K562 (cell line): Measurements from ENCODE around the gene BRAF. TPM values are rescaled to one million over a fixed set of nuclear protein-coding genes. Genes with fewer than 3 reads are reported as not detected.

Experiments
- BRD4 ChIP-seq: fragments of 200-600 bp; sonication (generic); IDR thresholded peaks from 2 replicates; pipeline ENCODE4 v1.6.1; 2017; ENCODE audit warnings: inconsistent platforms
- HDGF ChIP-seq: fragments of 450-650 bp; IDR thresholded peaks from 2 replicates; pipeline ENCODE4 v1.6.1; 2016
- HINFP ChIP-seq: fragments of 450-650 bp; conservative IDR thresholded peaks from 2 replicates; pipeline ENCODE4 v1.6.1; 2016; ENCODE audit warnings: missing genetic modification characterization, low read depth, mild to moderate bottlenecking, control low read depth, missing compliant biosample characterization
- ILK ChIP-seq: fragments of 450-650 bp; IDR thresholded peaks from 2 replicates; pipeline ENCODE4 v1.6.1; 2016; ENCODE audit warnings: missing genetic modification characterization, low read depth, mild to moderate bottlenecking, missing compliant biosample characterization, moderate library complexity, borderline replicate concordance
- IRF2 ChIP-seq: sonication (generic); formaldehyde crosslinking; IDR thresholded peaks from 2 replicates; pipeline ENCODE4 v1.8.1; 2022; ENCODE audit warnings: mild to moderate bottlenecking, missing genetic modification reagents
- PRMT5 ChIP-seq: sonication (generic); formaldehyde crosslinking; IDR thresholded peaks from 2 replicates; pipeline ENCODE4 v1.5.0; 2020; ENCODE audit warnings: missing genetic modification reagents
- ZNF407 ChIP-seq: fragments of 450-650 bp; IDR thresholded peaks from 2 replicates; pipeline ENCODE4 v1.6.1; 2016; ENCODE audit warnings: low read depth
- ZNF707 ChIP-seq: fragments of 250-450 bp; sonication (Bioruptor Pico); conservative IDR thresholded peaks from 2 replicates; pipeline ENCODE4 v1.8.0; 2022; ENCODE audit warnings: inconsistent platforms, mild to moderate bottlenecking, moderate library complexity
- polyA plus RNA-seq, 8 experiments: library from polyadenylated mRNA; depleted of rRNA in 4 of 8; stranded (reverse) in 5 of 8; unstranded in 3 of 8; fragments of >200 nt; fragmentation: Nextera tagmentation in 2 of 8; fragmentation: Illumina TruSeq in 1 of 8; extraction: Ambion mirVana in 2 of 8; extraction: Trizol in 1 of 8; gene quantifications; 2 replicates each; pipeline versions ENCODE4 v1.2.1 to v1.2.3, GENCODE V29; 2011 to 2014; ENCODE audit warnings: inconsistent platforms in 1 of 8, missing spikeins in 1 of 8
- total RNA-seq, 7 experiments: library from RNA; depleted of rRNA in 6 of 7; stranded (reverse); fragments of >200 nt in 6 of 7; fragmentation: Illumina TruSeq in 2 of 7; extraction: Trizol in 2 of 7; gene quantifications; 2 replicates each; pipeline versions ENCODE4 v1.2.1 to v1.2.3, GENCODE V29; 2011 to 2021; ENCODE audit warnings: low replicate concordance in 1 of 7
- TF ChIP-seq, protein P1 (sequence below): fragments of 150-350 bp; conservative IDR thresholded peaks from 2 replicates; pipeline ENCODE4 v1.6.1; 2014; ENCODE audit warnings: low read length
- TF ChIP-seq, protein P2 (sequence below): fragments of 250-450 bp; sonication (Bioruptor Pico); IDR thresholded peaks from 2 replicates; pipeline ENCODE4 v1.9.0; 2021; ENCODE audit warnings: mild to moderate bottlenecking
- TF ChIP-seq, protein P3 (sequence below): fragments of 450-650 bp; IDR thresholded peaks from 2 replicates; pipeline ENCODE4 v1.6.1; 2016; ENCODE audit warnings: antibody characterized with exemption

Gene BRAF
- total and polyA plus RNA-seq, 9 of the 15 experiments (the other 6 are each of a cell fraction or from before 2014, with no cell fraction given): 3.6 to 38.3 (median 21.9) TPM

DNA sequence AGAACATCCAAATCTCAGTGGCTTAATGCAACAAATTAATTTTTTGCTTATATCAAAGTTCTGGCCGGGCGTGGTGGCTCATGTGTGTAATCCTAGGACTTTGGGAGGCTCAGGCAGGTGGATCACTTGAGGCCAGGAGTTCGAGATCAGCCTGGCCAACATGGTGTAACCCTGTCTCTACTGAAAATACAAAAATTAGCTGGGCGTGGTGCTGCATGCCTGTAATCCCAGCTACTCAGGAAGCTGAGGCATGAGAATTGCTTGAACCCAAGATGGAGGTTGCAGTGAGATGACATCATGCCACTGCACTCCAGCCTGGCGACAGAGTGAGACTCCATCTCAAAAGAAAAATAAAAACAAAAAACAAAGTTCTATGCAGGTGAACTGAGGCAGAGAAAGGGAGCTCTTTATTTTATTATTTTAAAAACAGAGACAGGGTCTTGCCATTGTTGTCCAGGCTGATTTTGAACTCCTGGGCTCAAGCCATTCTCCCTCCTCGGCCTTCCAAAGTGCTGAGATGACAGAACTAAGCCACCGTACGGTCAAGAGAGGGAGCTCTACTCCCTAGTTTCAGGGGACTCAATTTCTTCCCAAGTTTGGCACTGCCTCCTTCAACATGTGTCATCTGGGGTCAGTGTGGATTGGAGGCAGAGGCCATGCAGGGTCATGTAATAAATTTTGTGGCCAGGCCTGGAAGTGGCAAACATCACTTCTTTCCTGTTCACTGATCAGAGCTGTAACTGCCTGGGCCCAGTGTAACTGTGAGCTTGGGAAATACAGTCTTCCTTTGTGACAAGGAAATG, 249.6 kb downstream of the BRAF start (continued):
- TF ChIP-seq ZNF407: no peak
- TF ChIP-seq, protein P1, sequence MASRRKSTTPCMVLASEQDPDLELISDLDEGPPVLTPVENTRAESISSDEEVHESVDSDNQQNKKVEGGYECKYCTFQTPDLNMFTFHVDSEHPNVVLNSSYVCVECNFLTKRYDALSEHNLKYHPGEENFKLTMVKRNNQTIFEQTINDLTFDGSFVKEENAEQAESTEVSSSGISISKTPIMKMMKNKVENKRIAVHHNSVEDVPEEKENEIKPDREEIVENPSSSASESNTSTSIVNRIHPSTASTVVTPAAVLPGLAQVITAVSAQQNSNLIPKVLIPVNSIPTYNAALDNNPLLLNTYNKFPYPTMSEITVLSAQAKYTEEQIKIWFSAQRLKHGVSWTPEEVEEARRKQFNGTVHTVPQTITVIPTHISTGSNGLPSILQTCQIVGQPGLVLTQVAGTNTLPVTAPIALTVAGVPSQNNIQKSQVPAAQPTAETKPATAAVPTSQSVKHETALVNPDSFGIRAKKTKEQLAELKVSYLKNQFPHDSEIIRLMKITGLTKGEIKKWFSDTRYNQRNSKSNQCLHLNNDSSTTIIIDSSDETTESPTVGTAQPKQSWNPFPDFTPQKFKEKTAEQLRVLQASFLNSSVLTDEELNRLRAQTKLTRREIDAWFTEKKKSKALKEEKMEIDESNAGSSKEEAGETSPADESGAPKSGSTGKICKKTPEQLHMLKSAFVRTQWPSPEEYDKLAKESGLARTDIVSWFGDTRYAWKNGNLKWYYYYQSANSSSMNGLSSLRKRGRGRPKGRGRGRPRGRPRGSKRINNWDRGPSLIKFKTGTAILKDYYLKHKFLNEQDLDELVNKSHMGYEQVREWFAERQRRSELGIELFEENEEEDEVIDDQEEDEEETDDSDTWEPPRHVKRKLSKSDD: no peak
- no peak for TF ChIP-seq ILK (tag)
- no peak for TF ChIP-seq IRF2 (CRISPR knock-in tag)
- TF ChIP-seq HDGF: no peak
- no peak for TF ChIP-seq BRD4
- TF ChIP-seq, protein P2, sequence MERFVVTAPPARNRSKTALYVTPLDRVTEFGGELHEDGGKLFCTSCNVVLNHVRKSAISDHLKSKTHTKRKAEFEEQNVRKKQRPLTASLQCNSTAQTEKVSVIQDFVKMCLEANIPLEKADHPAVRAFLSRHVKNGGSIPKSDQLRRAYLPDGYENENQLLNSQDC (CRISPR knock-in tag): no peak
- no peak for TF ChIP-seq PRMT5
- TF ChIP-seq, protein P3, sequence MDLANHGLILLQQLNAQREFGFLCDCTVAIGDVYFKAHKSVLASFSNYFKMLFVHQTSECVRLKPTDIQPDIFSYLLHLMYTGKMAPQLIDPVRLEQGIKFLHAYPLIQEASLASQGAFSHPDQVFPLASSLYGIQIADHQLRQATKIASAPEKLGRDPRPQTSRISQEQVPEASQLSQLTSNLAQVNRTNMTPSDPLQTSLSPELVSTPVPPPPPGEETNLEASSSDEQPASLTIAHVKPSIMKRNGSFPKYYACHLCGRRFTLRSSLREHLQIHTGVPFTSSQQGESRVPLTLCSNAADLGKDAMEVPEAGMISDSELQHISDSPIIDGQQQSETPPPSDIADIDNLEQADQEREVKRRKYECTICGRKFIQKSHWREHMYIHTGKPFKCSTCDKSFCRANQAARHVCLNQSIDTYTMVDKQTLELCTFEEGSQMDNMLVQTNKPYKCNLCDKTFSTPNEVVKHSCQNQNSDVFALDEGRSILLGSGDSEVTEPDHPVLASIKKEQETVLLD: no peak
- TF ChIP-seq ZNF707: no peak
- no peak for TF ChIP-seq HINFP
